ENCODE data around the gene TBC1D19.
"Not testable (repeated sequence)": the region's sequence is repeated elsewhere in the genome, so short reads cannot be mapped to it uniquely, and the experiment has no call there.

Gene TBC1D19

DNA sequence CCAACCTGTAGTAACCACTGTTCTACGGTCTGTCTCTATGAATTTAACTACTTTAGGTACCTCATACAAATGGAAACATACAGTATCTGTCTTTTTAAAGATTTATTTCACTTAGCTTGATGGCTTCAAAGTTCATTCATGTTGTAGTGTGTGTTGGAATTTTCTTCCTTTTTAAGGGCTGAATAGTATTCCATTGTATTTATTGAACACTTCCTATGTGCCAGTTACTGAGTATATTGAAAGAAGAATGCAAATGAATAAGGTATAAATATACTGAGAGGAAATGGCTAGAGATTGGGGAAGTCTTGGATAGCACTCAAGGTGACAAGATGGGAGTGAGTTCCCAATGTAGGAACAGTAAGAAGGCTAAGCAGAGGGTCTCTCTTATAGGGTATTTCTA lies 17.3 kb downstream of the TBC1D19 start:
- DNase-seq = no peak

DNA sequence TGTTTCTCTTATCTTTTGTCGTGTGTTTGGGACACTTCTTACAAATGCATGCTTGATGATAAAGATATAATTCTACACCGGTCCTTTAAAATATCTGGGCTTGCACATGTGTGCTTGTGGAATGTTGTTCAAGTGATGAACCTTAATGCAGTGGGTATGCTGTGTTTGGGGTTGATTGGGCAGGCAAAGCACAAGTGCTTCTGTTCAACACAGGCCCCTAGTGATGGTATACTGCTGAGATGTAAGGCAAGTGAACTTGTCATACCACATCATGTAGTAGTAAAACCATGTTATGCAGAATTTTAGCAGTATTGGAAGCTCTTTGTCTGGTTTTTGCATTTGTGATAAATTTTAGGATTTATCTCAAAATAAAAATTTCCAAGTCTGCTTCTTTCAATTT lies 23.9 kb downstream of the TBC1D19 start:
- DNase-seq = no peak

DNA sequence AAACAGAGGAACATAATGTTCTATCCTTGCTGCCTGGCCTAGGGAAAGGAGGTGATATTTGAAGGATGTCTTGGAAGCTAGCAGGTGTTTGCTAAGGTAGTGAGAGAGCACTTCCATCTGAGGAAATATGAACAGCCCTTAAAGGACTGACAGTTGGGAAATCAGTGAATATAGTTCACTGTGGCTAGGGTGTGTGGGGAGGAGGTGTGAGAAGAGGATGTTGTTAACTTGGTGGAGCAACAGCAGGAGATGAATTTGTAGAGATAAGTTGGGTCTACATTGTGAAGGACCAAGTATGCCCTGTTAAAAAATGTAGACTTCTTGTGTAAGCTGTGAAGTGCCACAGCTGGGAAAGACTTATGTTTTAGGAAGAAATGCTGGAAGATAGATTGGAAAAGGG lies 25.5 kb downstream of the TBC1D19 start:
- no peak for DNase-seq

DNA sequence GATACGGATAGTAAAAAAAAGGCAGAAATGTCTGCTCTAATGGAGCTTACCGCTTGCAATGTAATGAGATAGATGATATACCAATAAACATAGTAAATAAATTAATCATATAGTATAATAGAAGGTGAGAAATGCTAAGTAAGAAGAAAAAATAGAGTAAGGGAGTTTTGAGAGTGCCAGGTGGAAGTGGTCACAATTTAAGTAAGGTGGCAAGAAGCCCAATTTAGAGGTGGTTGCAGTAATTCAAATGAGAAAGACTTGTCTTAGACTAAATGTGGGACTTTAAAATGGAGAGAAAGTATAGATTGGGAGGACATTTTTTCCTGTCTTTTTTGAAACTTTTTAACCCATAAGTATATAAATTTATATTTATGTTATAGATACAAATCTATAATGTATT lies 26.0 kb downstream of the TBC1D19 start:
- no peak for DNase-seq

DNA sequence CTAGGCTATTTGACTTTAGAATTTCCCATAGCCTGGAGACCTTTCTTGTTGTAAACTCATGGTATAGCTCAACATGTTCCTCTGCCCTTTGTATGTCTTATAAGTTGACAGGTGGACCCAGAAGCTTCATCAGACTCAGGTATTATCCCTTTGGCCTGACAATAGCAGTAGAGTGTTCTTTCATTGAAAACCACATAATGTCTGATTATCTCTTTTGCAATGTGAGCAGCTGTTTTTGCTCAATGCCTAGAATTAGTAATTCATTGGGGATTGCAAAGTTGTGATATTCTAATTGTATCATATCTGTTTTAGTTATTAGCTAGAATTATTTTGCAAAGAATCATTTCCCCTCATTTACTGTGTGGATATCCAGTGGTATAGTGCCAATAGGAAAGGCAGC lies 27.5 kb downstream of the TBC1D19 start:
- no peak for DNase-seq

DNA sequence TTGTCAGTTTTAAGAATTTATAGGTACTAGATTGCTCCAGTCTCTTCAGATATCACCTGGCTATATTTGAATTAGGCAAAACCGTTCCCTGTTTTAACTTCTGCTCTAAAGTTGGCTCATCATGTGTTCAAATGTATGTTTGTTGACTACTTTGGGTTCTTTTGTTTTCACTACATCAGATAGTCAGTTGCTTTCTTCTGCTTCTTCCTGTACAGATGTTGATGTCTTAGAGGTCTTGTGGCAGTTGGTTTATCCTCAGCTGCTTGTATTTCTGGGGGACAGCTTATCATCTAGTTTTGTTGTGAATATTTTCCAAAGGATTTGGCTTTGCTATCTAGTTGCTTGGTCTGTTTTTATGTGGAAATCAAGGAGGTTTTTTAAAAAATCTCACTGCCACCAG lies 28.0 kb downstream of the TBC1D19 start:
- DNase-seq = no peak

DNA sequence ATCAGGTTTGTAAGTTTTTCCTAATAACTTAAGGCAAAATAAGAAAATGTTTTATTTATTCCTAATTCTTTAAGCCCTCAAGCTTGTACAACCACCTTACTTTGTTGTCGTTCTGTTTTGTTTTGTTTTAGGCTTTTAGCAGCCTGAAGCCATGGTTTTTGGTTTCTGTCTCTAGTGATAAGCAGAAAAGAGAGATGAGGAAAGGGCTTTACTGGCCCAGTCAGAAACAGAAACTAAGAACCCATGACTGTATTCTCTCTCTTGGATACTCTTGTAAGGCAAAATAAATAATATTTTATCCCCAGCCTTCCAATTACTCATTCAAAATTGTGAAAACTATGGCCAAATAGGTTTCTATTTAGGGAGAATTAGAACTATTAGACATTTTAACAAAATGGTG lies 29.4 kb downstream of the TBC1D19 start:
- DNase-seq = no peak

DNA sequence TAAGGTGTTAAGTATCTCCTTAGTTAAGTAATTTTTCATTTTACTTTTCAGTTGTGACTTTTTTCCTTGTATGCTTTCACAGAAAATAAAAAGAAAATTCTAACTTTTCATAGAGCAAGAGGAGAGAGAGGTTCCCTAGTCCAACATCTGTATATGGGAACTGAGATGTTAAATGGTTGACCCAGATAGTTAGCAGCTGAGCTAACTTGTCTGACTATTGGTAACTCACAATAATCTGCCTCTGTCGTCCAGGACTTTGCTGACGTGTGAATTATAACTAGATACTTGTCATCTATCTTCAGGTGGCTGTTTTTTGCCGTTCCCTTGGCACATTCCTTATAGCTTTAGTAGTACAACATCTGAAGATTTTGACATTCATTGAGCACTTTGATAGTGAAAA lies 29.9 kb downstream of the TBC1D19 start:
- no peak for DNase-seq

DNA sequence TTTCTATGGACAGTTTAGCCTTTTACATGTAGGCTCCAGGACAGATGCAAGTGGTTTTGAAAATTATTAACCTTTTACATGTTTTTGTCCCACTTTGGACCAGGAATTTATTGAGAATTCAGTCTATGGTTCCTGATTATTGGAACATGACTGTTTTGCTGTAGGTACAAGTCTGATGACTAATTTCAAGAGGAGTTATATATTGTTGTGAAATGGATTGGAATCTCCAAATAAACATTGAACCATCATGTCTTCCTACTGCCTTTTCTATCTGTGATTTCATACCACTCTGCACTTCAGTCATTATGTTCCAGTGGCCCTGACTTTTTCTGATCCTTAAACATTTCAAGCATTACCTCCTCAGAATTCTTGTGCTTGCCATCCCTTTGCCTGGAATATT lies 35.9 kb downstream of the TBC1D19 start:
- no peak for DNase-seq

DNA sequence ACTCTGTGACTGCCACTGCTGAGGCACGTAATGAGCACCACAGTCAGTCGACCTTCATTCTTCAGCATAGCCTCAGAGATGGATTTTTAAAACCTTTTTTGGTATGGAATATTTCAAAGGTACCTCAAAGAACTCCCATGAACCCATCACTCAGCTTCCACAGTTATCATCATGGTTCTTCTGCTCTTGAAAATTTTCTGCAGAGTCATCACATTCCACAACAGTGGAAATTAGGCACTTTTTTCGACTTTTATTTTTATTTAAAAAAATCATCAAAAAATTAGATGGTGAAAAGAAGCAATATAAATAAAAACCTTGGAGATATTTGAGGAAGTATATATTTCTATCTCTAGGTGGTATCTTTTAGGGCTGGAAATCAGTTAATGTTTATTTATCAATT lies 37.5 kb downstream of the TBC1D19 start:
- DNase-seq = no peak

DNA sequence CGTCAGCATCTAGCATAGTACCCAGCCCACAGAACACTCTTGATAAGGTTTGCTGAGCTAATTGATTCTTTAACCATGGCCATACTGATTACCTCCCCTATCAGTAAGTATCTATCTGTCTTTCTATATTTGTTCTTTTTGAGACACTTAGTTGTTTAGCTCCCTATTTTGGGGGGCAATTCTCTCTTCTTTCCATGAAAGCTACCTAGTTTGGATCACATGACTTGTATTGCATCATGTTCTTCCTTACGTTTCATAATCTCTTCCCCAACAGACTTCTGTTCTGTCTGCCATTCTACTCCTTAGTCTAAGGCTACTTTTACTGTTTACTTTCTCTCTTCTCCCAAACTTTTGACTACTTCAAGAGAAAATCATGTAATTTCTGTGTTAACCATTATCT lies 39.0 kb downstream of the TBC1D19 start:
- DNase-seq = no peak

DNA sequence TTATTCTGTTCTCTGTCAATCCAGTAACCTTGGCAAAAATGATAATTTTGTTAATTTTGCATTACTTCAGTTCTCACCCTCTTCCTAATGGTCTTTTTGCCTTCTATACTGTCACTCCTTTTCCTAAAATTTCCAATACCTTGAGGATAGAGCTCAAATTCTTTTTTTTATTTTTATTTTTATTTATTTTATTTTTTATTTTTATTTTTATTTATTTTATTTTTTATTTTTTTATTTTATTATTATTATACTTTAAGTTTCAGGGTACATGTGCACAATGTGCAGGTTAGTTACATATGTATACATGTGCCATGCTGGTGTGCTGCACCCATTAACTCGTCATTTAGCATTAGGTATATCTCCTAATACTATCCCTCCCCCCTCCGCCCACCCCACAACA lies 42.8 kb downstream of the TBC1D19 start:
- DNase-seq = not testable (repeated sequence)

DNA sequence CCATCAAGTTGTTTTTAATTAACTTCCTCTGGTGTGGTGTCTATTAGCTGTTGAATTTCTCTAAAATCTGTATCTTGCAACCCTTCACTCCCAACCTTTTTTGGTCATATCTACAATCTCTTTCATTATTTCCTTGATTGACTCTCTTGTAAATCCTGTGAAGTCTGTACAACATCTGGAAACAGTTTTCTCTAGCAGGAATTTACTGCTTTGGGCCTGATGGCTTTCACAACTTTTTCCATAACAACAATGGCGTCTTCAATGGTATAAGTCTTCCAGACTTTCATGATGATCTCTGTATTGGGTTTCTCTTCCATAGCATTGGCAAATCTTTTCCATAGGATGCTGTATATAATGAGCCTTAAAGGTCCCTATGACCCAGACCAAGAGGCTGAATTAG lies 49.0 kb downstream of the TBC1D19 start:
- no peak for DNase-seq

DNA sequence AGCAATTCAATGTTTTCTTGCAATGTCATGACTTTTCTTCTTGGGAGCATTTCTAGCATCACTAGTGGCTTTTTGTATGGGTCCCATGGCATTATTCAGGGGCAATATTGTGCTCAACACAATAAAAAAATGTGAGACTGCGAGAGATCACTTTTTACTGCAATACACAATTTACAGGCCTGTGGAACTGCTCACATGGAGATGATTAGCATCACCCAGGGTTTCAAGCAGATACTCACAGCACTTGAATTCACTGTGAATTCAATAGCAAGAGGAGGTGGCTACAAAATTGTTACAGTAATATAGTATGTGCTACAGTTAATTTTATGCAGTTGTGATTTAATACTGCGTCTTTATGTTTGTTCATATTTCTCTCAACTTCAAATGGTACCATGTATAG lies 50.4 kb downstream of the TBC1D19 start:
- DNase-seq = no peak

DNA sequence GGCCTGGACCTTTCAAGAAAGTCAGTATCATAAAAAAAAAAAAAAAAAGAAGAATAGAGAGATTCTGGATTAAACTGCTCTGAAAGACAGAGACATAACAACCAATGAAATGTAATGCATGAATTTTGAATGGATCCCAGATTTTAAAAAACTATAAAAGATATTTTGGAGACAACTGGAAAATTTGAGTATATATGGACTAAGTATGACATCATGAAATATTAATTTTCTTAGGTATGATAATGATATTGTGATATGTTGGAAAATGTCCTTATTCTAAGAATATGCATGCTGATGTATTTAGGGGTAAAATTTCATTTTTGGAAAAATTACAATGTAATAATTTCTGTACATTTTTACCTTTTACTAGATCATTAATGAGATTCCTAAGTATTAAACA lies 52.6 kb downstream of the TBC1D19 start:
- DNase-seq = no peak

DNA sequence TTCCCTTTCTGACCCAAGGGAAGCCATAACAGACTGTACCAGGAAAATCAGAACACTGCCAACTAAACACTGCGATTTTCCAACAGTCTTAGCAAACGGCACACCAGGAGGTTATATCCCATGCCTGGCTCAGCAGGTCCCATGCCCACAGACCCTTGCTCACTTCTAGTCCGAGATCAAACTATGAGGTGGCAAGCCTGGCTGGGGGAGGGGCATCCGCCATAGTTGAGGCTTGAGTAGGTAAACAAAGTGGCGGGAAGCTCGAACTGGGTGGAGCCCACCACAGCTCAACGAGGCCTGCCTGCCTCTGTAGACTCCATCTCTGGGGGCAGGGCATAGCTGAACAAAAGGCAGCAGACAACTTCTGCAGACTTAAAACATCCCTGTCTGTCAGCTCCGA lies 56.8 kb downstream of the TBC1D19 start:
- not testable (repeated sequence) for DNase-seq

DNA sequence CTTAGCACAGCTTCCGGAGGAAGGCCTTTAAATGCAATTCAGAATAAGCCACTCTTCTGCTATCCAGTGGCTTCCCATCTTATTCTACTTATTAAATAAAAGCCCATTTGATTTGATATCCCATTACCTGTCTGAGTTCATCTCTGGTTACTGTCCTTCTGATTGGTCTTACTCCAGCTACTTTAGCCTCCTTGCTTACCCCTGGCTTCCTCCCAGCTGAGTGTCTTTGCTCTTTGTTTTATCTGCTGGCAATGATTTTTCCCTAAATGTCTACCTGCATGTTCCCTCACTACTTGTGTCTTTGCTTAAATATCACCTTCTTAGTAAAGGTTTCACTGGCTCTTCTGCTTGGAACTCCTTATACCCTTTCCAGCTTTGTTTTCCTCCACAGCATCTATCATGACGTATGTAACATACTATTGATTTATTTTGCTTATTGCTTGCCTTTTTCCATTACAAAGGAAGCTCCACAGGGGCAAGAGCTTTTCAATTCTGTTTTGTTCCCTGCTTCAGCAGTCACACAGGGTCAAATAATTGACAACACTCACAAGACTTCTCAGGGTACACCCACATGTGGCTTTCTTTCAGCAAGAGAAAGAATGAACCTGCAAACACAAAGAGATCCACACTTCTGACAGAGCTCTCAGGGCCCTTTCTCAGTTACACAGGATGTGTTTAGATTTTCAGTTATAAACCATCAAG lies 63.8 kb downstream of the TBC1D19 start:
- DNase-seq = no peak

DNA sequence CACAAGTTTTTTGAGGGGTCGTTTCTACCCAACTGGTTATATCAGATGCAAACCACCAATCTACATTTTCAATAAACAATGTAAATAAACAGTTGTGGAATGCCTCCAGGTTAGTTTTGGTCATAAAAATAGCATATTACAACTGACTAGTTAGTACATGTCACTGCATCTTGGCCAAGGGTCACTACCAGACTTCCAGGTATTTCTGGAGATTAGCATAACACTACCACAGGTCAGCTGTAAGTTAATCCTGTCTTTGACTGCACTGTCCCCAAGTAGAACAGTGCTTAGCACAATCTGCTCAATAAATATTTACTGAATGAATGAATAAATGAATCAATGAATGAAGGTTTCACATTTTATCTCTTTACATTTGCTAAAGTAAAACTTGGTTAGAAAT lies 64.4 kb downstream of the TBC1D19 start:
- no peak for DNase-seq

DNA sequence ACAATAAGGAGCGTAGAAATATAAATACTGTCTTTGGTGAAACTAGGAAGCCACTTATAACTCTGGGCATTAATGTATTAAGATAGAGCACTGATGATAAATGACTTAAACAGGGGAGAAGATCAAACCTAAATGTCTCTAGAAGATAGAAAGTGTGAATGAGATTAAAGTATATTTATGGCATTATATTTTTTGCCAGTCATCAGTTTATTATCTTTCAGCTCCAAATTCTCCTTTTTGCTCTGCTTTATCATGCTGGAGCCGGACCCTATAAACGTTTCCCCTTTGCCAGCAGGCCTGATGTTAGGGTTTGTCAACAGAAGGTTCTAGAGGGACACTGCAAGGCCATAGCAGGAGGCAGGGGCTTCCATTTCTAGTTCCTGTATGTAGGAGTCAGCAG lies 76.4 kb downstream of the TBC1D19 start:
- no peak for DNase-seq

DNA sequence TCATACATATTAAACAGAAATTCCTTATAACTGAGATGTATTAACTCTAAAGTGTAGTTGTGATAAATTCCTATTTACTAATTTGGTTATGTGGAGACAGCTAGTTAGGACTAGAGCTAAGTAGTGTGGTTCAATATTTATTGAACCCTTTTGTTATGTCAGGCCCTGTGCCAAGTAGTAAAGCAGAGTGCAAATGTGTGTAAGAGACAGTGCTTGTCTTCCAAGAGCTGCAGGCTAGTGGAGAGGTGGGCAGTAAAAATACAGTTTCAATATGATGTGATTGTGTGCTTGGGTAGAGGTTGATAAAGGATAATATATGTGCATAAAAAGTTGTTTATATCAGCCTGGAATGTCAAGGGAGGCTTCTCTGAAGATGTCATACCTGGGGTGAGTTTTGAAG lies 80.0 kb downstream of the TBC1D19 start:
- no peak for DNase-seq

DNA sequence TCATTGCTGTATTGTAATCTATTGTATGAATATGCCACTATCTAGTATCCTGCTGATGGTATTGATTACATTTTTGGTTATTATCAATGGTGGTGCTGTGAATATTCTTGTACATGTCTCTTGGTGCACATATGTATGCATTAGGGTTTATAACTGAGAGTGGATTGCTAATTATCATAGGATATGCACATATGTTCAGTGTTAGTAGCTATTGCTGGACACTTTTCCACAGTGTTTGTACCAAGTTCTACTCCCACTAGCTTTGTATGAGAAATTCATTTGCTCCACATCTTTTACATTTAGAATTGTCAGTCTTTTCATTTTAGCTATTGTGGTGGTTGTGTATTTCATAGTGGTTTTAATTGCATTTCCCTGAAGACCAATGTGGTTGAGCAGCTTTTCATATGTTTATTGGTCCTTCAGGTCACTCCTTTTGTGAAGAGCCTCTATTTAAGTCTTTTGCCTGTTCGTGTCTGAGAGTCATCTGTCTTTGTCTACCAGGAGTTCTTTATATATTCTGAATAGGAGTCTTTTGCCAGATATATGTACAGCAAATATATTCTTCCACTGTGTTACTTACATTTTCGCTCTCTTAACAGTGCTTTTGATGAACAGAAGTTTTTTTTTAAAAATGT lies 87.1 kb downstream of the TBC1D19 start:
- DNase-seq = no peak

DNA sequence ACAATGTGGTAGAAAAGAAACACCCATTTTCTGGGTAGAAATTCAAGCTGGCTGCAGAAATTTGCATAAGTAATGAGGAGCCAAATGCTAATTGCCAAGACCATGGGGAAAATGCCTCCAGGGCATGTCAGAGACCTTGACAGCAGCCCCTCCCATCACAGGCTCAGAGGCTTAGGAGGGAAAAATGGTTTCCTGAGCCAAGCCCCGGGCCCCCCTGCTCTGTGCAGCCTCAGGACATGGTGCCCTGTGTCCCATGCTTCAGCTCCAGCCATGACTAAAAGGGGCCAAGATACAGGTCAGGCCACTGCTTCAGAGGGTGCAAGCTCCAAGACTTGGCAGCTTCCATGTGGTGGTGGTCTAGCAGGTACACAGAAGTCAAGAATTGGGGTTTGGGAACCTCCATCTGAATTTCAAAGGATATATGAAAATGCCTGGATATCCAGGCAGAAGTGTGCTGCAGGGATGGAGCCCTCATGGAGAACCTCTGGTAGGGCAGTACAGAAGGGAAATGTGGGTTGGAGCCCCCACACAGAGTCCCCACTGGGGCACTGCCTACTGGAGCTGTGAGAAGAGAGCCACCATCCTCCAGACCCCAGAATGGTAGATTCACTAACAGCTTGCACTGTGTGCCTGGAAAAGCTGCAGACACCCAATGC lies 95.3 kb downstream of the TBC1D19 start:
- not testable (repeated sequence) for DNase-seq

DNA sequence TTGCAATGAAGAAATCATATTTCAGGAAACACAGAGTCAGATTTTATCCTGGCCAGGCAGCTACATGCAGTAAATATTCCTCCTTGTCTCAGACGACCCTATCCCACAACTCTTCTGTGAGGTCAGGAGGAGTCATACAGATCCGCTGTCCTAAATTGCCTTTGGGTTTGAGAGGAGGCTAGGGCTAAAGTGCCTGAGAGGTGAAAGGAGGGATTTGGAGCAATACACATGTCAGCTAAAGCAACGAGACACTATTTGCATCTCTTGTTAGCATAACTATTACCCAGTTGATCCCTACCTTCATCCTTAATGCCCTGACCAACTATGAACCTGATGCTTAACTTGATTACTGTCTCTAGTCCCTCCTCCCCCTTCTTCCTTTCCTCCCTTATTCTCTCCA lies 98.6 kb downstream of the TBC1D19 start:
- no peak for DNase-seq

DNA sequence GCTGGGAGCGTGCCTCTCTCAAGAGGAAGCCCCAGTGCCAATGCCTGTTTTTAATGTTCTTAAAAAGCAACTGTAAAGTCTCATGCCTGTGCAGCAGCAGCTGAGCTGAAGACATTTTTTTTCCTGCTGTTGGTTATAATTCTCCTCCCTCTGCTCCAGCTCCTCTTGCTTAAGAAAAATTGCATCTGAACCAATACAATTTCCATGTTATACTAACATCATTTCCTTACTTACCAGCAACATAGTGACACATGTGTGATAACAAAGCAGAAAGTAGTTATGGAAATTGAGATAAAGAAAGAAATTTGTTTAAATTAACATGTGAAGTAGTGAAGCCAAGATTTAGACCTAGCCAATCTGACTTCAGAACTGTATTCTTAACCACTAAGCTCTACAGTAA lies 101.4 kb downstream of the TBC1D19 start:
- no peak for DNase-seq

DNA sequence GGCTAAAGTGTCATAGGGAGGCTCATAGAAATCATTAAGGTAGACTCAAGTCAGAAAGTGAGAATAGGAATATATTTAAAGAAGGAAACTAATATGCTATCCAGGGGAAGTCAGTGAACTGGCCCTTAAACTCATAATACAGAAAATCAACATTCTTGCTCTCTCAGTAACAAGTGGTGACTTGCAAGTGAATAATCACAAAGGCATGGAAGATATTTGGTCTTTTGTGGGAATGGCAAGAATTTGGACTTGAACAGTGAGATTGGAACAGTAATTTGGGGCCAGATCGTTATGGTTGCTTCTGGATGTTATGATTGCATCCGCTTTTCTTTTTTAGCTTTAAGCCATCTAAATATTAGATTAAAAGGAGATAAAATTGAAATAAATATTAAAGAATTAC lies 103.8 kb downstream of the TBC1D19 start:
- no peak for DNase-seq
